OCI-LY7 (cell line): ENCODE results near the gene INPP5K. TPM values are rescaled to one million over a fixed set of nuclear protein-coding genes. Genes with fewer than 3 reads are reported as not detected.

ENCODE experiments used
- BruUV-seq: library from RNA; stranded (reverse); fragments of 400-500 nt; replicated peaks from 2 replicates; lab custom pipeline; 2021; lab: Mats Ljungman, UMichigan
- CTCF ChIA-PET: fragments of 300-600 bp; sonication (Branson Sonifier 250); formaldehyde crosslinking; loops from one replicate; lab custom pipeline; 2022; ENCODE audit warnings: antibody characterized with exemption; ENCODE audit not compliant: unreplicated experiment; lab: Charles Lee
- POLR2A ChIA-PET: fragments of 300-600 bp; sonication (Branson Sonifier 250); formaldehyde crosslinking; loops from one replicate; lab custom pipeline; 2022; ENCODE audit warnings: antibody characterized with exemption; lab: Charles Lee
- DNase-seq: peaks from one replicate; pipeline ENCODE4 v3.0.0-alpha.2; 2015; ENCODE audit warnings: low spot score
- H2AFZ ChIP-seq: fragments of 200-600 bp; sonication (generic), shearing (Covaris generic); 2 replicates; pipeline ENCODE4 v1.6.1; 2014; ENCODE audit warnings: mild to moderate bottlenecking, antibody characterized with exemption, low read length, moderate library complexity
- H3K27ac ChIP-seq: fragments of 200-600 bp; sonication (generic); 2 replicates; pipeline ENCODE4 v1.5.1; 2014; ENCODE audit warnings: mixed run types, low read depth, mild to moderate bottlenecking, moderate library complexity, low read length, inconsistent platforms; ENCODE audit not compliant: poor library complexity, severe bottlenecking
- H3K36me3 ChIP-seq: fragments of 200-600 bp; sonication (generic); 2 replicates; pipeline ENCODE4 v1.6.1; 2014; ENCODE audit warnings: mild to moderate bottlenecking, antibody characterized with exemption, low read length, moderate library complexity, mixed read lengths; ENCODE audit not compliant: insufficient read depth
- H3K4me1 ChIP-seq: fragments of 200-600 bp; sonication (generic); 2 replicates; pipeline ENCODE4 v1.5.1; 2014; ENCODE audit warnings: mild to moderate bottlenecking, low read length; ENCODE audit not compliant: insufficient read depth, poor library complexity, severe bottlenecking
- H3K4me2 ChIP-seq: fragments of 200-600 bp; sonication (generic); 2 replicates; pipeline ENCODE4 v1.6.1; 2014; ENCODE audit warnings: mild to moderate bottlenecking, low read length
- H3K4me3 ChIP-seq: fragments of 200-600 bp; sonication (generic); 2 replicates; pipeline ENCODE4 v1.5.1; 2014; ENCODE audit warnings: mild to moderate bottlenecking, low read depth, low read length; ENCODE audit not compliant: poor library complexity, severe bottlenecking
- H3K79me2 ChIP-seq: fragments of 200-600 bp; sonication (generic); 2 replicates; pipeline ENCODE4 v1.6.1; 2016; ENCODE audit warnings: low read depth, mild to moderate bottlenecking, low read length, moderate library complexity, mixed read lengths; ENCODE audit not compliant: insufficient read depth
- H3K9me2 ChIP-seq: fragments of 200-600 bp; sonication (generic); 2 replicates; pipeline ENCODE4 v1.6.1; 2016; ENCODE audit warnings: mild to moderate bottlenecking, low read length, mixed read lengths; ENCODE audit not compliant: insufficient read depth
- H3K9me3 ChIP-seq: fragments of 200-600 bp; sonication (generic); 2 replicates; pipeline ENCODE4 v1.6.1; 2014; ENCODE audit warnings: mild to moderate bottlenecking, mixed run types, low read length, mixed read lengths
- H4K20me1 ChIP-seq: fragments of 200-600 bp; sonication (generic); 2 replicates; pipeline ENCODE4 v1.6.1; 2014; ENCODE audit warnings: mild to moderate bottlenecking, antibody characterized with exemption, low read length, moderate library complexity, mixed read lengths; ENCODE audit not compliant: insufficient read depth
- EZH2phosphoT487 ChIP-seq: fragments of 200-600 bp; sonication (generic); IDR thresholded peaks from 2 replicates; pipeline ENCODE4 v1.6.1; 2018; ENCODE audit warnings: low read depth, borderline replicate concordance, mild to moderate bottlenecking, mixed run types, antibody characterized with exemption, low read length, moderate library complexity, mixed read lengths
- intact Hi-C: fragments of 100-400 bp; cut with micrococcal nuclease; formaldehyde crosslinking; loops from one replicate; pipeline ENCODE4 v1.10.0; 2022; ENCODE audit not compliant: unreplicated experiment
- total RNA-seq, 2 experiments: library from RNA; depleted of rRNA in 1 of 2; stranded (reverse); fragments of >200 nt in 1 of 2; shearing (Covaris generic) in 1 of 2; gene quantifications; 2 replicates each; pipeline ENCODE4 v1.2.3, GENCODE V29; 2014 to 2022
- TF ChIP-seq, protein P1 (sequence below): fragments of 200-600 bp; sonication (generic); conservative IDR thresholded peaks from 2 replicates; pipeline ENCODE4 v1.5.1; 2014; ENCODE audit warnings: mild to moderate bottlenecking, antibody characterized with exemption, low read length, moderate library complexity, mixed read lengths

INPP5K gene
- total RNA-seq, 2 experiments from 2014 or later = 28.8 to 40.7 TPM

- Histone ChIP-seq H3K4me1 (peaks cover 23% of the 10 kb centered on the region), H3K36me3 (0 out of 2 replicates have a peak, but pooled peaks cover under 1% of the 10 kb centered on the region), H3K9me3 (no peaks in the 10 kb centered on the region), H4K20me1 (peaks cover 14% of the 10 kb centered on the region; the same call in 1 of the 2 replicates), H3K4me2 (peak overlapping the region; percentile 86), H3K79me2 (no peaks in the 10 kb centered on the region), H3K9me2 (no peaks in the 10 kb centered on the region), H3K4me3 (peak overlapping the region; percentile 82), H2AFZ (no peak overlapping the region), H3K27ac (no peak overlapping the region)
- intact Hi-C loops = loop anchor here (2.0 to 10.0 kb wide), 2 partner anchors 77 to 153 kb away; partner anchors contain the start of gene TLCD2
- no TSS peak for BruUV-seq
- no peak for TF ChIP-seq EZH2phosphoT487
- TF ChIP-seq, protein P1, sequence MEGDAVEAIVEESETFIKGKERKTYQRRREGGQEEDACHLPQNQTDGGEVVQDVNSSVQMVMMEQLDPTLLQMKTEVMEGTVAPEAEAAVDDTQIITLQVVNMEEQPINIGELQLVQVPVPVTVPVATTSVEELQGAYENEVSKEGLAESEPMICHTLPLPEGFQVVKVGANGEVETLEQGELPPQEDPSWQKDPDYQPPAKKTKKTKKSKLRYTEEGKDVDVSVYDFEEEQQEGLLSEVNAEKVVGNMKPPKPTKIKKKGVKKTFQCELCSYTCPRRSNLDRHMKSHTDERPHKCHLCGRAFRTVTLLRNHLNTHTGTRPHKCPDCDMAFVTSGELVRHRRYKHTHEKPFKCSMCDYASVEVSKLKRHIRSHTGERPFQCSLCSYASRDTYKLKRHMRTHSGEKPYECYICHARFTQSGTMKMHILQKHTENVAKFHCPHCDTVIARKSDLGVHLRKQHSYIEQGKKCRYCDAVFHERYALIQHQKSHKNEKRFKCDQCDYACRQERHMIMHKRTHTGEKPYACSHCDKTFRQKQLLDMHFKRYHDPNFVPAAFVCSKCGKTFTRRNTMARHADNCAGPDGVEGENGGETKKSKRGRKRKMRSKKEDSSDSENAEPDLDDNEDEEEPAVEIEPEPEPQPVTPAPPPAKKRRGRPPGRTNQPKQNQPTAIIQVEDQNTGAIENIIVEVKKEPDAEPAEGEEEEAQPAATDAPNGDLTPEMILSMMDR = peak; percentile 60
- peak; percentile 51 for DNase-seq
- CTCF ChIA-PET = no interaction called here
- POLR2A ChIA-PET = no interaction called here
Observed at GRCh38 chr17:1561420-1562175, 45.2 kb upstream of the INPP5K start.

GRCh38 chr17:1560858-1561355 is 44.5 kb upstream of the INPP5K start:
- TF ChIP-seq EZH2phosphoT487 = no peak
- TF ChIP-seq, protein P1 = no peak
- peaks cover 20% of the 10 kb centered on the region for H4K20me1 ChIP-seq
- H3K36me3 ChIP-seq = peaks cover 7% of the 10 kb centered on the region; the same call in 1 of the 2 replicates
- no TSS peak for BruUV-seq
- no peak overlapping the region for H2AFZ ChIP-seq
- peak overlapping the region; percentile 82 for H3K4me3 ChIP-seq
- no peaks in the 10 kb centered on the region for H3K79me2 ChIP-seq
- H3K27ac ChIP-seq = no peak overlapping the region
- peak overlapping the region; percentile 86 for H3K4me2 ChIP-seq
- H3K9me3 ChIP-seq = no peaks in the 10 kb centered on the region
- CTCF ChIA-PET = interaction anchor here (0.6 kb wide), 1 partner anchor 1224 kb away, joined by 3 read pairs; no protein-coding TSS in a partner anchor
- peaks cover 23% of the 10 kb centered on the region for H3K4me1 ChIP-seq
- intact Hi-C loops = loop anchor here (2.0 to 10.0 kb wide), 2 partner anchors 76 to 154 kb away; partner anchors contain the start of gene TLCD2
- no peaks in the 10 kb centered on the region for H3K9me2 ChIP-seq
- DNase-seq = no peak
- POLR2A ChIA-PET = no interaction called here
